Measurements from ENCODE around the gene LCN6.

The LCN6 gene

GRCh38 chr9:136697146-136697820 is 51.0 kb downstream of the LCN6 start:
- in situ Hi-C loops (cut with MboI; ENCODE audit: low sequenced_read_pairs): no loop called here

GRCh38 chr9:136696502-136696901 is 51.8 kb downstream of the LCN6 start:
- in situ Hi-C loops (cut with MboI; ENCODE audit: low sequenced_read_pairs): no loop called here

- in situ Hi-C loops (cut with MboI; ENCODE audit: low sequenced_read_pairs): no loop called here
These were observed 52.4 kb downstream of the LCN6 start for GRCh38 chr9:136695955-136696354.

- in situ Hi-C loops (cut with MboI; ENCODE audit: low sequenced_read_pairs): no loop called here
These were observed 52.9 kb downstream of the LCN6 start for GRCh38 chr9:136695435-136695895.

GRCh38 chr9:136694872-136695247 is 53.5 kb downstream of the LCN6 start:
- in situ Hi-C loops (cut with MboI; ENCODE audit: low sequenced_read_pairs): no loop called here

- in situ Hi-C loops (cut with MboI; ENCODE audit: low sequenced_read_pairs): no loop called here
These were observed 54.0 kb downstream of the LCN6 start for GRCh38 chr9:136694163-136694871.
